ENCODE results near the gene PLCL2.

DNA sequence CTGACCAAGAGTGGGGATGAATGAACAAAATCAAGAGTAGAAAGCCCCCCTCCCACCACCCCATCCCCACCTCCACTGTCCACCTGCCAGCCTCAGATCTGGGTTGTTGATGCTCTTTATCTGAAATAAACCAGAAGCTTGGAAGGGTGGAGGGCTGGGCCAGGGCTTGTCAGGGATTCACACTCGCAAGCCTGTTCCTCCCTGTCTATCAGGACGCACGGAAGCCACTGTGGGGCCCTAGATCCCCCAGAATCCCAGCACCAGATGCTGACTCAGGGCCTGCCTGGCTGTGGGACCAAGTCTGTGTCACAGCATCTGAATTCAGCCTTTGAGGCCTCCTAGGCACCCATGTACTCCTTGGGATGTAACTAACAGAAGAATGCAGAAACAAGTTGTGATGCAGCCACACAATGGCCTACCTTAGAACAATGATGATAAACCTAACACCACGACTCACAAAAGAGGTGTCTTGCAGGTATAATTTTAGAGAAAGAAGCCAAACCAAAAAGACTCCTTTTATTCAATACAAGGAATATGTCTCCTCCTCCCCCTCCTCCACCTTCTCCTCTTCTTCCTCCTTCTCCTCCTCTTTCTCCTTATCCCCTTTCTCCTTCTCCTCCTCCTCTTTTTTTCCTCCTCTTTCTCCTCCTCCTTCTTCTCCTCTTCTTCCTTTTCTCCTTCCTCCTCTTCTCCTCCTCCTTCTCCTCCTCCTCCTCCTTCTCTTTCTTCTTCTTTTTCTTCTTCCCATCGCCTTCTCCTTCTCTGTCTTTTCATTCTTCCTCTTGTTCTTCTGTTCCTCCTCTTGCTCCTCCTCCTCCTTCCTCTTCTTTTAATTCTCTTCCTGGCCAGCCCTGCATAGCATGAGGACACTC lies 234.7 kb downstream of the PLCL2 start:
- TF ChIP-seq, protein P1, sequence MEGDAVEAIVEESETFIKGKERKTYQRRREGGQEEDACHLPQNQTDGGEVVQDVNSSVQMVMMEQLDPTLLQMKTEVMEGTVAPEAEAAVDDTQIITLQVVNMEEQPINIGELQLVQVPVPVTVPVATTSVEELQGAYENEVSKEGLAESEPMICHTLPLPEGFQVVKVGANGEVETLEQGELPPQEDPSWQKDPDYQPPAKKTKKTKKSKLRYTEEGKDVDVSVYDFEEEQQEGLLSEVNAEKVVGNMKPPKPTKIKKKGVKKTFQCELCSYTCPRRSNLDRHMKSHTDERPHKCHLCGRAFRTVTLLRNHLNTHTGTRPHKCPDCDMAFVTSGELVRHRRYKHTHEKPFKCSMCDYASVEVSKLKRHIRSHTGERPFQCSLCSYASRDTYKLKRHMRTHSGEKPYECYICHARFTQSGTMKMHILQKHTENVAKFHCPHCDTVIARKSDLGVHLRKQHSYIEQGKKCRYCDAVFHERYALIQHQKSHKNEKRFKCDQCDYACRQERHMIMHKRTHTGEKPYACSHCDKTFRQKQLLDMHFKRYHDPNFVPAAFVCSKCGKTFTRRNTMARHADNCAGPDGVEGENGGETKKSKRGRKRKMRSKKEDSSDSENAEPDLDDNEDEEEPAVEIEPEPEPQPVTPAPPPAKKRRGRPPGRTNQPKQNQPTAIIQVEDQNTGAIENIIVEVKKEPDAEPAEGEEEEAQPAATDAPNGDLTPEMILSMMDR (IDR thresholded peaks at IDR 0.05; ENCODE audit: borderline replicate concordance, extremely low read depth, low read length, poor library complexity, severe bottlenecking) = no peak
- TF ChIP-seq EZH2 (IDR thresholded peaks at IDR 0.05; ENCODE audit: borderline replicate concordance, low read depth, low read length, severe bottlenecking) = no peak

Data from DND-41 (cell line).